ENCODE results near the gene MOB3B.

Gene MOB3B

GRCh38 chr9:27529316-27530278 lies at the start of gene MOB3B:
Gene MOB3B (minus strand): TSS chr9:27529814. CDS start chr9:27455550, 74,264 bp downstream.
- DNase-seq (ENCODE audit: low read depth): no peak

DNA sequence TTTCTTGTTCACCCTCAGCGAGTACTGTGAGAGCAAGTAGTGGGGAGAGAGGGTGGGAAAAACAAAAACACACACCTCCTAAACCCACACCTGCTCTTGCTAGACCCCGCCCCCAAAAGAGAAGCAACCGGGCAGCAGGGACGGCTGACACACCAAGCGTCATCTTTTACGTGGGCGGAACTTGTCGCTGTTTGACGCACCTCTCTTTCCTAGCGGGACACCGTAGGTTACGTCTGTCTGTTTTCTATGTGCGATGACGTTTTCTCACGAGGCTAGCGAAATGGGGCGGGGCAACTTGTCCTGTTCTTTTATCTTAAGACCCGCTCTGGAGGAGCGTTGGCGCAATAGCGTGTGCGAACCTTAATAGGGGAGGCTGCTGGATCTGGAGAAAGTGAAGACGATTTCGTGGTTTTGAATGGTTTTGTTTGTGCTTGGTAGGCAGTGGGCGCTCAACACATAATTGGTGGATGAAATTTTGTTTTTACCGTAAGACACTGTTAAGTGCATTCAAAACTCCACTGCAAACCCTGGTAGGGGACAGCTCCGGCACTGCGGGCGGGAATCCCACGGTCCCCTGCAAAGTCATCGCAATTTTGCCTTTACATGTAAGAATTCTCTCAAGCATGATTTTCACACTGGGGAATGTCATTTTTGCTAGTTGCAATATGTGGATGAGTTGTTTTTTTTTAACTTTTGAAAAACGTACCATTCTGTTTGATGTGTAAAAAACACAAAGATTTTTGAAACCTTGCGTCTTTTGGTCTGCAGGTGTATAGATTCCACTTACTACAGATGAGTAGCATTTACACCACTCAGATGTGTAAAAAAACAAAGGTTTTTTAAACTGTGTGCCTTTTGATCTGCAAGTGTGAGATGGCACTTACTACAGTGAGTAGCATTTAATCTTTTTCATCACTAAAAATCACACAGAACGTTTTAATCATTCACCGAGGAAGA lies 44.3 kb upstream of the MOB3B start:
- DNase-seq (ENCODE audit: low read depth): peak; percentile 94

- no peak for DNase-seq (ENCODE audit: low read depth)
These were observed 43.5 kb upstream of the MOB3B start, which contains the start of gene C9orf72 for GRCh38 chr9:27572918-27573633. Gene C9orf72 (minus strand): TSS chr9:27573481. CDS start chr9:27567120, 6,361 bp downstream.

GRCh38 chr9:27572566-27572917 lies 42.9 kb upstream of the MOB3B start:
- DNase-seq (ENCODE audit: low read depth): no peak

- DNase-seq (ENCODE audit: low read depth): no peak
These were observed 42.4 kb upstream of the MOB3B start for GRCh38 chr9:27572061-27572460.

GRCh38 chr9:27571011-27571410 lies 41.4 kb upstream of the MOB3B start:
- DNase-seq (ENCODE audit: low read depth): no peak

DNA sequence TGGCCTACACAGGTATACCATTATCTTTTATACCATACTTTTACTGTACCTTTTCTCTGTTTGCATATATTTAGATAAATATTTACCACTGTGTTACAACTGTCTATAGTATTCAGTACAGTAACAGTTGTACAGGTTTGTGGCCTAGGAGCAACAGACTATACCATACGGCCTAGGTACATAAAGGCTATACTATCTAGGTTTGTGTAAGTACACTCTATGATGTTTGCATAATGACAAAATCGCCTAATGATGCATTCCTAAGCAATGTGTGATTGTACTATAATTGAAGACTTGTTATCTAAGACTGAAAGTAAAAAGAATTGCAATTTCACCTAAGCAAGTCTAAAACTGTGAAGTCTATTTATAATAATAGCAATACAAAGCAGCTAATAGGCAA lies 39.8 kb upstream of the MOB3B start:
- DNase-seq (ENCODE audit: low read depth): no peak

GRCh38 chr9:27566118-27566517 lies 36.5 kb upstream of the MOB3B start:
- DNase-seq (ENCODE audit: low read depth): no peak

GRCh38 chr9:27565696-27566095 lies 36.1 kb upstream of the MOB3B start:
- no peak for DNase-seq (ENCODE audit: low read depth)

- DNase-seq (ENCODE audit: low read depth): no peak
These were observed 35.1 kb upstream of the MOB3B start for GRCh38 chr9:27564670-27565069.

GRCh38 chr9:27563738-27564430 lies 34.3 kb upstream of the MOB3B start:
- no peak for DNase-seq (ENCODE audit: low read depth)

- DNase-seq (ENCODE audit: low read depth): no peak
These were observed 32.1 kb upstream of the MOB3B start for GRCh38 chr9:27561685-27562084.

DNA sequence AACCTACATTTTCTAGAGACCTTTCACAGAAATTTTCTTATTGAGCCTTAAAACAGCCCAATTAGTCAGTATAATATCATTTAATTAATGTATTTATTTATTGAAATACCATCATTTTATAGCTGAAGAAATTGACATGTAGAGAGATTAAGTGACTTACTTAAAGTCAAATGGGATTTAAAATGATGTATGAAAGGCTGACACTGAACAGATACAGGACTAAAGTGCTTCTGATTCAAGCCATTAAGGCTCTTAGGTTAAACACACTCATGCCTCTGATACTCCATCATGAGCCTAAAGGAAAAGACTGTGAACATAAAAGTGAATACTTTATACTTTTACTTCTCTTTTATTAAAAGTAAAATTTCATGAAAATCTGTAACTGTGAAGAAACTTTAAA lies 30.8 kb upstream of the MOB3B start:
- DNase-seq (ENCODE audit: low read depth): no peak

- no peak for DNase-seq (ENCODE audit: low read depth)
These were observed 28.7 kb upstream of the MOB3B start for GRCh38 chr9:27558307-27558706.

GRCh38 chr9:27556470-27556869 lies 26.9 kb upstream of the MOB3B start:
- no peak for DNase-seq (ENCODE audit: low read depth)

- no peak for DNase-seq (ENCODE audit: low read depth)
These were observed 25.1 kb upstream of the MOB3B start for GRCh38 chr9:27554712-27555111.

GRCh38 chr9:27549196-27549755 lies 19.7 kb upstream of the MOB3B start:
- no peak for DNase-seq (ENCODE audit: low read depth)

GRCh38 chr9:27548055-27548741 lies 18.6 kb upstream of the MOB3B start:
- no peak for DNase-seq (ENCODE audit: low read depth)

DNA sequence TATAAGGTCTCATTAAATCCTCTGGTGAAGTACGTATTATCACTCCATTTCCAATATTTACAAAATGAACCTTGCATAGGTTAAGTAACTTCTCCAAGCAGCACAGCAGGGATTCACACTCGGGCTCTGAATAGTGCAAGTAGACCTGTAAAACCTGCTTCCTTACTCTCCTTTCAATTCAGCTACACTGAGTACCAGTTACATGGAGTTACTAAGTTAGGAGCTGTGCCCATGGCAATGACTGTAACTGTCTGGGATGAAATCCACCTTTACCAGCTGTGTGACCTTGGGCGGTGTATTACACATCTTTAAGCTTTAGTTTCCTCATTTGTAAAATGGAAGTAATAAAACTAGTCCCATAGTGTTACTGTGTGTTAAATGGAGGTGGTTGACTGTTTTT lies 15.9 kb upstream of the MOB3B start:
- DNase-seq (ENCODE audit: low read depth): no peak

- no peak for DNase-seq (ENCODE audit: low read depth)
These were observed 12.9 kb upstream of the MOB3B start for GRCh38 chr9:27542508-27542907.
